H1 (cell line): ENCODE results near the gene RNU11. TPM values are rescaled to one million over a fixed set of nuclear protein-coding genes. Genes with fewer than 3 reads are reported as not detected.
"Not testable (repeated sequence)": the region's sequence is repeated elsewhere in the genome, so short reads cannot be mapped to it uniquely, and the experiment has no call there.

Experiments
- CTCF ChIA-PET: fragments of 300-600 bp; sonication (Branson Sonifier 250); formaldehyde crosslinking; loops from one replicate; lab custom pipeline; 2021; ENCODE audit not compliant: partially characterized antibody; lab: Charles Lee
- POLR2A ChIA-PET: fragments of 300-600 bp; sonication (Branson Sonifier 250); formaldehyde crosslinking; loops from one replicate; lab custom pipeline; 2021; ENCODE audit warnings: inconsistent platforms; ENCODE audit not compliant: partially characterized antibody; lab: Charles Lee
- DNase-seq, 2 experiments: peaks; one replicate each; pipeline versions ENCODE4 v3.0.0 to v3.0.0-alpha.2; 2010 to 2022; ENCODE audit warnings: low spot score in 2 of 2, low read depth in 1 of 2, mixed read lengths in 1 of 2
- FAIRE-seq: peaks from 2 replicates; lab custom pipeline; 2011; peaks lifted over from hg19 to GRCh38; lab: Jason Lieb, UNC
- H2AFZ ChIP-seq: 2 replicates; pipeline ENCODE4 v1.8.1; 2012; ENCODE audit warnings: low read length, inconsistent platforms
- H2AK5ac ChIP-seq: 2 replicates; pipeline ENCODE4 v1.6.1; 2013; ENCODE audit warnings: low read depth, low read length
- H2BK120ac ChIP-seq: replicated peaks from 2 replicates; pipeline ENCODE3; 2013; ENCODE audit warnings: low read depth, low read length, inconsistent platforms
- H2BK12ac ChIP-seq: 2 replicates; pipeline ENCODE4 v1.6.1; 2013; ENCODE audit warnings: low read depth, low read length
- H2BK15ac ChIP-seq: 2 replicates; pipeline ENCODE4 v1.6.1; 2013; ENCODE audit warnings: low read length
- H2BK20ac ChIP-seq: 2 replicates; pipeline ENCODE4 v1.6.1; 2013; ENCODE audit warnings: low read length
- H2BK5ac ChIP-seq: 2 replicates; pipeline ENCODE4 v1.6.1; 2013; ENCODE audit warnings: low read depth, low read length
- H3K14ac ChIP-seq: 2 replicates; pipeline ENCODE4 v1.6.1; 2013; ENCODE audit warnings: inconsistent platforms; ENCODE audit not compliant: insufficient read length
- H3K18ac ChIP-seq: 2 replicates; pipeline ENCODE4 v1.6.1; 2013; ENCODE audit warnings: low read length; ENCODE audit errors: extremely low read depth
- H3K23ac ChIP-seq: 2 replicates; pipeline ENCODE4 v1.6.1; 2013; ENCODE audit warnings: inconsistent platforms; ENCODE audit not compliant: insufficient read length
- H3K23me2 ChIP-seq: 2 replicates; pipeline ENCODE4 v1.6.1; 2013; ENCODE audit warnings: low read depth, low read length
- H3K27ac ChIP-seq: 2 replicates; pipeline ENCODE4 v1.6.1; 2011; ENCODE audit warnings: low read depth, low read length, inconsistent platforms
- H3K27me3 ChIP-seq, 4 experiments: replicated peaks in 1 of 4; 1 replicate in 1 of 4; 2 replicates in 3 of 4; pipeline versions ENCODE4 v1.6.1 to v1.8.1; 2011 to 2013; ENCODE audit warnings: low read length in 3 of 4, mild to moderate bottlenecking in 3 of 4, inconsistent platforms in 2 of 4, mixed read lengths in 2 of 4, moderate library complexity in 1 of 4; ENCODE audit not compliant: control insufficient read depth in 3 of 4, insufficient read depth in 3 of 4; ENCODE audit errors: extremely low read depth in 1 of 4
- H3K36me3 ChIP-seq, 4 experiments: 2 replicates each; pipeline versions ENCODE4 v1.6.1 to v1.8.1; 2011 to 2013; ENCODE audit warnings: mild to moderate bottlenecking in 4 of 4, low read length in 3 of 4, moderate library complexity in 2 of 4, control low read depth in 1 of 4, inconsistent platforms in 1 of 4; ENCODE audit not compliant: insufficient read depth in 4 of 4, control insufficient read depth in 2 of 4
- H3K4ac ChIP-seq: replicated peaks from 2 replicates; pipeline ENCODE3; 2013; ENCODE audit warnings: low read length, low read depth, mixed read lengths, inconsistent platforms; ENCODE audit not compliant: insufficient read length
- H3K4me1 ChIP-seq, 4 experiments: replicated peaks in 1 of 4; 1 replicate in 1 of 4; 2 replicates in 3 of 4; pipeline versions ENCODE4 v1.6.1 to v1.8.1; 2011 to 2013; ENCODE audit warnings: low read length in 3 of 4, inconsistent platforms in 2 of 4, mixed read lengths in 1 of 4; ENCODE audit not compliant: insufficient read depth in 4 of 4, control insufficient read depth in 3 of 4
- H3K4me2 ChIP-seq, 2 experiments: 2 replicates each; pipeline versions ENCODE4 v1.6.1 to v1.8.1; 2011 to 2013; ENCODE audit warnings: low read depth in 2 of 2, low read length in 2 of 2, control low read depth in 1 of 2, inconsistent platforms in 1 of 2, mild to moderate bottlenecking in 1 of 2; ENCODE audit not compliant: insufficient read depth in 1 of 2
- H3K4me3 ChIP-seq, 4 experiments: fragments of 200-600, 300-600 bp in 1 of 4; sonication (generic), shearing (Covaris generic), sonication (Bioruptor Twin) in 1 of 4; 2 replicates each; pipeline versions ENCODE4 v1.5.1 to v1.8.1; 2011 to 2016; ENCODE audit warnings: low read length in 4 of 4, low read depth in 3 of 4, control low read depth in 2 of 4, inconsistent platforms in 2 of 4, mild to moderate bottlenecking in 2 of 4, mixed read lengths in 1 of 4, moderate library complexity in 1 of 4; ENCODE audit not compliant: insufficient read depth in 2 of 4; ENCODE audit errors: extremely low read depth in 1 of 4
- H3K56ac ChIP-seq: replicated peaks from 2 replicates; pipeline ENCODE3; 2013; ENCODE audit warnings: low read depth, mild to moderate bottlenecking, mixed read lengths, low read length, inconsistent platforms; ENCODE audit not compliant: insufficient read length
- H3K79me1 ChIP-seq: 2 replicates; pipeline ENCODE4 v1.6.1; 2013; ENCODE audit warnings: low read depth, low read length, control low read depth
- H3K79me2 ChIP-seq, 2 experiments: 2 replicates each; pipeline versions ENCODE4 v1.6.1 to v1.8.1; 2012 to 2013; ENCODE audit warnings: low read length in 2 of 2, mild to moderate bottlenecking in 2 of 2, inconsistent platforms in 1 of 2; ENCODE audit not compliant: insufficient read depth in 2 of 2, control insufficient read depth in 1 of 2
- H3K9ac ChIP-seq, 4 experiments: replicated peaks in 1 of 4; 1 replicate in 1 of 4; 2 replicates in 3 of 4; pipeline versions ENCODE4 v1.6.1 to v1.8.1; 2011 to 2013; ENCODE audit warnings: low read depth in 3 of 4, low read length in 3 of 4, control low read depth in 2 of 4, mild to moderate bottlenecking in 2 of 4, moderate library complexity in 2 of 4, inconsistent platforms in 1 of 4; ENCODE audit errors: extremely low read depth in 1 of 4
- H3K9me3 ChIP-seq, 2 experiments: 2 replicates each; pipeline versions ENCODE4 v1.6.1 to v1.8.1; 2012 to 2013; ENCODE audit warnings: mild to moderate bottlenecking in 2 of 2, moderate library complexity in 2 of 2, control low read depth in 1 of 2, inconsistent platforms in 1 of 2, low read depth in 1 of 2, low read length in 1 of 2, mixed read lengths in 1 of 2; ENCODE audit not compliant: insufficient read depth in 2 of 2
- H4K20me1 ChIP-seq, 2 experiments: replicated peaks in 1 of 2; 2 replicates each; pipeline versions ENCODE3 to v1.8.1; 2011 to 2013; ENCODE audit warnings: inconsistent platforms in 2 of 2, low read length in 2 of 2, mild to moderate bottlenecking in 1 of 2; ENCODE audit not compliant: insufficient read depth in 2 of 2, control insufficient read depth in 1 of 2
- H4K5ac ChIP-seq: 2 replicates; pipeline ENCODE4 v1.6.1; 2013; ENCODE audit warnings: low read length, low read depth, mixed read lengths, inconsistent platforms; ENCODE audit not compliant: insufficient read length
- H4K8ac ChIP-seq: 2 replicates; pipeline ENCODE4 v1.8.0; 2013; ENCODE audit warnings: mild to moderate bottlenecking, moderate library complexity, low read length, inconsistent platforms; ENCODE audit not compliant: insufficient read depth; ENCODE audit errors: extremely low read depth
- H4K91ac ChIP-seq: replicated peaks from 2 replicates; pipeline ENCODE3; 2013; ENCODE audit warnings: low read length, mixed read lengths, inconsistent platforms; ENCODE audit not compliant: insufficient read length
- WGBS, 2 experiments: shearing (Covaris generic) in 1 of 2; methylation state at CpG; one replicate each; pipeline versions ENCODE4 v1.1.6 to v1.1.7; 2013 to 2015; ENCODE audit warnings: low lambda C conversion rate in 2 of 2, mixed read lengths in 2 of 2, inconsistent platforms in 1 of 2, low coverage in 1 of 2, missing lambda C conversion rate in 1 of 2; ENCODE audit not compliant: insufficient replicate concordance in 2 of 2, insufficient coverage in 1 of 2, insufficient read length in 1 of 2; ENCODE audit errors: extremely low coverage in 1 of 2, missing lambda C conversion rate in 1 of 2; 5-methylcytosine and 5-hydroxymethylcytosine counted together
- polyA plus RNA-seq, 7 experiments: library from polyadenylated mRNA; depleted of rRNA in 3 of 7; stranded (reverse) in 5 of 7; unstranded in 2 of 7; fragments of >200 nt in 5 of 7; fragments of 200-250 nt in 2 of 7; gene quantifications; 1 replicate in 5 of 7; 2 replicates in 1 of 7; 4 replicates in 1 of 7; pipeline versions ENCODE4 v1.2.1 to v1.2.3, GENCODE V29; 2011 to 2013; ENCODE audit warnings: missing spikeins in 2 of 7, mixed read lengths in 2 of 7
- total RNA-seq: library from RNA; stranded (reverse); fragmentation: NEBNext Ultra II Directional; extraction: Animal tissue kit (Norgen Biotek cat#: 25700); gene quantifications from 2 replicates; pipeline ENCODE4 v1.2.1, GENCODE V29; 2021

The RNU11 gene
- total and polyA plus RNA-seq, 2 of the 8 experiments (the other 6 are each of a cell fraction or from before 2014, with no cell fraction given), result not detected

DNA sequence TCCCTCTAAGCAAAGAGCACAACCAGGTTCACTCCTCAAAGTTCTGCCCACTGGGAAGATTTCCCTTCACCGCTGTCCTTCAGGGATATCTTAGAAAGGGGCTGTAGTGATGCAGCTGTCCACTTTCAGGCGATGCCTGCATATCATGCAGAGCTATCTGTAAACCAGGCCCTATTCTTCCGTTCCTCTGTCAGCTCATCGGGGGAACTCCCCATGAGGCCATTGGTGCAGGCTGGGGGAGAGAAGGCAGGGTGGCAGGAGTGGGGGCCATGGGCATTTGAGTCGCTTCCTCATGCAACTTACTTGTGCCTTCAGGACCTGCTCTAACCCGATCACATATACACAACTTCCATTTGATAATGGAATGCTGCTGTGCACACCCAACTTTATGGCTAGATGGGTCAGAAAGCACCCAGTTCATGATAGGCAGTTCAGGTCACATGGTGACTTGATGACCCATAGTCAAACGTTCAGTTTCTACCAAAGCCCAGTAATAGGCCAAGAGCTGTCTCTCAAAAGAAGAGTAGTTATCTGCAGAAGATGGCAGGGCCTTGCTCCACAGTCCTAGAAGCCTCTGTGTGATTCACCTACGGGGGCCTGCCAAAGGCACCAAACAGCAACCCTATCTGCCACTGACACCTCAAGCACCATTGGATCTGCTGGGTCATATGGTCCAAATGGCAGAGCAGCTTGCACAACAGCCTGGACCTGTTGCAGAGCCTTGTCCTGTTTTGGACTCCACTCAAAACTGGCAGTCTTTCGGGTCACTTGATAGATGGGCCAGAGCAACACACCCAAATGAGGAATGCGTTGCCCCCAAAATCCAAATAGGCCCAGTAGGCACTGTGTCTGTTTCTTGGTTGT lies 7.3 kb downstream of the RNU11 start:
- H2AFZ ChIP-seq, H4K91ac ChIP-seq, H2BK20ac ChIP-seq, H3K79me2 ChIP-seq, H3K79me1 ChIP-seq, H3K27me3 ChIP-seq, H3K4ac ChIP-seq, H4K20me1 ChIP-seq, H3K36me3 ChIP-seq, H2BK120ac ChIP-seq, H3K4me2 ChIP-seq, H3K14ac ChIP-seq, H3K56ac ChIP-seq, H3K23me2 ChIP-seq, H3K27ac ChIP-seq, H3K9me3 ChIP-seq, H3K18ac ChIP-seq, H2BK15ac ChIP-seq, H4K8ac ChIP-seq, FAIRE-seq, H2BK5ac ChIP-seq, H3K23ac ChIP-seq, H3K9ac ChIP-seq, DNase-seq, H2AK5ac ChIP-seq, H2BK12ac ChIP-seq, H4K5ac ChIP-seq, H3K4me3 ChIP-seq, H3K4me1 ChIP-seq: not testable (repeated sequence)
- 87% methylated on average over 10 of the region's 10 CpGs; no CpG with 5 or more reads in 1 of the 2 experiments for WGBS, 2 experiments
- CTCF ChIA-PET, result interaction anchor here (0.5 to 2.6 kb wide), 5 partner anchors 13 to 221 kb away, joined by 3 to 7 read pairs (median 4); partner anchors contain the start of gene GMEB1
- POLR2A ChIA-PET, result interaction anchor here (0.9 to 2.0 kb wide), 5 partner anchors 12 to 96 kb away, joined by 3 to 9 read pairs (median 5); partner anchors contain the start of genes GMEB1 and YTHDF2
